Activated naive CD8-positive, alpha-beta T cell treated with anti-CD3 and anti-CD28 coated beads for 36 hours (primary cell): ENCODE data around the gene ADA. TPM values are rescaled to one million over a fixed set of nuclear protein-coding genes. Genes with fewer than 3 reads are reported as not detected.

Experiments used
- DNase-seq: peaks from one replicate; pipeline ENCODE4 v3.0.0; 2021
- H3K27ac Mint-ChIP-seq: one replicate; pipeline ENCODE4 v1.8.0; 2022; ENCODE audit warnings: mild to moderate bottlenecking, moderate library complexity, mixed read lengths
- H3K27me3 Mint-ChIP-seq: one replicate; pipeline ENCODE4 v1.8.0; 2022; ENCODE audit warnings: mild to moderate bottlenecking, mixed read lengths
- H3K36me3 Mint-ChIP-seq: one replicate; pipeline ENCODE4 v1.8.0; 2021; ENCODE audit warnings: mild to moderate bottlenecking, mixed read lengths
- H3K4me1 Mint-ChIP-seq: one replicate; pipeline ENCODE4 v1.8.0; 2021; ENCODE audit warnings: mixed read lengths
- H3K4me3 Mint-ChIP-seq: one replicate; pipeline ENCODE4 v1.8.0; 2022; ENCODE audit warnings: mild to moderate bottlenecking, moderate library complexity, mixed read lengths
- H3K9me3 Mint-ChIP-seq: one replicate; pipeline ENCODE4 v1.8.0; 2022; ENCODE audit warnings: mixed read lengths
- total RNA-seq, 2 experiments: library from RNA; stranded (reverse); gene quantifications; one replicate each; pipeline ENCODE4 v1.2.3, GENCODE V29; 2021

The ADA gene
- total RNA-seq, 2 experiments from 2014 or later, result 25.6 to 27.0 TPM

DNA sequence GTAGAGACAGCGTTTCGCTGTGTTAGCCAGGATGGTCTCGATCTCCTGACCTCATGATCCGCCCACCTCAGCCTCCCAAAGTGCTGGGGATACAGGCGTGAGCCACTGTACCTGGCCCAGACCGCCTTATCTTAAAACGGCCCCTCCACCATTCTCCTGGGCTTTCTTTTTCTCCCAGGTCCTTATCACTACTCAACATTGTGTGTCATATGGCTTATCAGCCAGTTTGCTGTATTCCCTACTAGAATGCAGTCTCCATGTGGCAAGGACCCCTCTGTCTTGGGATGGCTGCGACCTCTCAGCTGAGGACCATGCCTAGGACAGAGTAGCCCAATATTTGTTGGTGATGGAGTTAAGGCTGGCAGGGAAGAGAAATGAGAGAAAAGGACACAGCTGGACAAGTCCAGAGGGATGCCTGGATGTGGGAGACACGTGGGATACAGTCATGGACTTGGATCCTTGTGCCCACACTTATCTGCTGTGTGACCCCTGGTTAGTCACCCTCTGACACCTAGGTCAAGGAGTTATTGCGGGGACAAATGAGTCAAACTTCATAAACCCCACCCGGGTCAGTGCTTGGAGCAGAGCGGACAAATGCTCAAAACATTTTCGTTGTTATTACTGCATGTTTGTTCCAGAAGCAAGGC, 24.0 kb downstream of the ADA start:
- Mint-ChIP-seq H3K27me3 (no peaks in the 10 kb centered on the region), H3K4me3 (no peak overlapping the region), H3K4me1 (peaks cover 7% of the 10 kb centered on the region), H3K36me3 (peaks cover 19% of the 10 kb centered on the region), H3K27ac (no peak overlapping the region), H3K9me3 (no peaks in the 10 kb centered on the region)
- DNase-seq, result no peak

DNA sequence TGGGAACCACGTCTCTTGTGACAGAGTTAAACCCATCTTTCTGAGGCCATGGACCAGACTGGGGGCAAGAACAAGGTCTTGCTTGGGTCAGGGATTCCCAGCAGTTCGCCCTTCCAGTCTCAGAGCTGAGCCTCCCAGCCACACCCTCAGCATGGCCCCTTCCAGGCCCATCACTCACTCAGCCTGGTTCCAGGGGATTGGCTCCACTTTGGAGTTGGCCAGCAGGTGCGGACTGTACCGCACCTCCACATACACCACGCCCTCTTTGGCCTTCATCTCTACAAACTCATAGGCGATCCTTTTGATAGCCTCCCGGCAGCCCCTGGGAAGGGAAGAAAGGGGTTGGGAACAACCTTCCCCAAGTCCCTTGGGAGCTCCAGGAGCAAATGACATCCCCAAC, 25.2 kb downstream of the ADA start:
- Mint-ChIP-seq H3K36me3 (peaks cover 31% of the 10 kb centered on the region), H3K4me3 (no peak overlapping the region), H3K27ac (no peak overlapping the region), H3K4me1 (peaks cover 10% of the 10 kb centered on the region), H3K9me3 (no peaks in the 10 kb centered on the region), H3K27me3 (no peaks in the 10 kb centered on the region)
- no peak for DNase-seq

DNA sequence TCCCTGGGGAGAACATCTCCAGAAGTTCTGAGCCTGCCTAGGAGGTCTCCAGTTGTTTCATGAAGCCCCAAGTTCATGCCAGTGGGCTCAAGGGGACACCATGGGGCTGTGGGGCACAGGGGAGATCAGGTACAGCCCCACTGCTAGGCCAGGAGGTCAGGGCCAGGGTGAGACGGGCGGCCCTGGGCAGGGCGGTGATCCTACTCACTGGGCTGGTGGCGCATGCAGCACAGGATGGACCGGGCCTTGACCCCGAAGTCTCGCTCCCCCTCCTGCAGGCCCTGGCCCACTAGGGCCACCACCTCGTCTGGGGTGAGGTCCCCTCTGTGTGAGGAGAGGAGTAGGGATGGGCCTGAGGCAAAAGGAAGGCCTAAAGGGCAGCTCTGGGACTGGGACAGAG, 26.1 kb downstream of the ADA start:
- no peak overlapping the region for H3K27ac Mint-ChIP-seq
- peaks cover 37% of the 10 kb centered on the region for H3K36me3 Mint-ChIP-seq
- H3K4me3 Mint-ChIP-seq, result no peak overlapping the region

DNA sequence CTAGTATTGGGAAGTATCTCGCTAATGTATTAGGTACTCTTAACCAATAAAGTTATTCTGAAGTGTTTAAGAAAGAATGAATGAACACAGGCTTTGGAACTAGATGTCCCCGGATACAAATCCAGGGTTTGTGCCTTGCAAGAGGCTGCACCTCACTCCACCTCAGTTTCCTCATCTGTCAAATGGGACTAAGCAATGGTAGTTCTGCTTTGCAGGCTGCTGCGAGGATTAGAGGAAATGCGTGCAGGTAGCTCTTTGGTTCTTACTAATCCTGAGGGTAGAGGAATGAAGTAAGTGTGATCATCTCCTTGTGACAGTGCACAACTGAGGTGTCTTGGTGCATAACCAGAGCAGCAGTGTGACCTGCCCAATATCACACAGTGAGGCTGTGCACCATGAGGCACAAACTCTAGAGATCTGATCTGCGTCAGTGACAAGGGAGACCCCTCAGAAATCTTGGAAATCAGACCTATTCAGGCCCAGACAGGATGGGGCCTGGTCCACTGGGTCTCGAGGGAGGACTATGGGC, 26.7 kb downstream of the ADA start:
- no peaks in the 10 kb centered on the region for H3K9me3 Mint-ChIP-seq
- H3K4me1 Mint-ChIP-seq, result peaks cover 10% of the 10 kb centered on the region
- DNase-seq, result no peak
- no peak overlapping the region for H3K4me3 Mint-ChIP-seq
- no peaks in the 10 kb centered on the region for H3K27me3 Mint-ChIP-seq
- H3K27ac Mint-ChIP-seq, result no peak overlapping the region
- peaks cover 42% of the 10 kb centered on the region for H3K36me3 Mint-ChIP-seq

More for the DNA sequence above, 26.1 kb downstream of the ADA start:
- H3K27me3 Mint-ChIP-seq, result no peaks in the 10 kb centered on the region
- DNase-seq, result no peak
- peaks cover 10% of the 10 kb centered on the region for H3K4me1 Mint-ChIP-seq
- no peaks in the 10 kb centered on the region for H3K9me3 Mint-ChIP-seq

DNA sequence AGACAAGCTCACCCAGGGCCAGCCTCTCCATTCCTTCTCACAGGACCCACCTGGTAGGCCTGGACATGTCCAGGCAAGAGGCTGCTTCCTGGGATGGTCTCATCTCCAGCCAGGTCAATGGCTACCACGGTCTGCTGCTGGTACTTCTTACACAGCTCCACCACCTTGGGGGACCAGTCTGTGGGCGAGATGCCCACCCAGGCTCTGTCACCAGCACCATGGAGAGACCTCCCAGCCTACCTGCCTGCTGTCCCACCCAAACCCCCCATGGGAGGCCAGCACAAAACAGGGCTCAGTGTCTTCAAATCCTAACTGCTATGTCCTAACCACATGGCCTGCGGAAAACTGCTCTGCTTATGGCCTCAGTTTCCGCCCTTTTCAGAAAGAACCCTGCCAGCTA, 27.3 kb downstream of the ADA start:
- H3K4me3 Mint-ChIP-seq, result no peak overlapping the region
- H3K36me3 Mint-ChIP-seq, result peaks cover 48% of the 10 kb centered on the region
- no peaks in the 10 kb centered on the region for H3K9me3 Mint-ChIP-seq
- H3K27me3 Mint-ChIP-seq, result no peaks in the 10 kb centered on the region
- no peak overlapping the region for H3K27ac Mint-ChIP-seq
- DNase-seq, result no peak
- peaks cover 15% of the 10 kb centered on the region for H3K4me1 Mint-ChIP-seq

DNA sequence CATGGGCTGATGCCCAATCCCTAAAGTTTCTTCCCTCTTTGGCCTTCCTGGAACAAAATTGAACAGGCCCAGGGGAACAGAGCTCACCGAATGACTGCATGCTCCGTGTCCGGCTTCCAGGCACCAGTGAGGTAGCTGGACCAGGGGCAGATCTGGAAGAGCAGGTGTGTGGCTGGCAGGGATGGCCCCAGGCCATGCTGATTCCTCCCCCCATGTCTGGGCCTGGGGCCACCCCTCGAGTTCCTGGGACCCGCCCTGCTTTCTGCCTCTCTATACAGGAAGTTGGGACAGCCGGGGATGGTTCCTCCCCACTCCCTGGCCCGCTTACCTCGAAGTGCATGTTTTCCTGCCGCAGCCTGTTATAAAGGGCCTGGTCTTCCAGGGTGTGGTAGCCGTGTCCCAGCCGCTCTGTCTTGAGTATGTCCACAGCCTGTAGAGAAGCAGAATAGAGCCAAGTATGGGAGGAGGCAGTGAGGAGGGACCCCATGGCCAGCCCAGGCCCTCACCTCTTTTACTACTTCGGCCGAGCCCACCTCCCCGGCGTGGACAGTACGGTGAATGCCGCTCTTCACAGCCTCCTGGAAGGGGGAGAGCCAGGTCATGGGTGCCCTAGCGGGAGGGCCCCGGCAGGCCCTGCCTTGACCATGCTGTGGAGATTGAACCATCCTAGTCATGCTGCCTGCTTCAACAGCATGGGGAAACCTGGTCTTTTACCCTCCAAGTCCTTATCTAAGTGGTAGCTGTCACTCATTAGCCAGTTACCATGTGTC, 28.8 kb downstream of the ADA start:
- Mint-ChIP-seq H3K27me3 (no peaks in the 10 kb centered on the region), H3K4me3 (no peak overlapping the region), H3K27ac (no peak overlapping the region), H3K9me3 (no peaks in the 10 kb centered on the region), H3K4me1 (peaks cover 24% of the 10 kb centered on the region), H3K36me3 (peaks cover 47% of the 10 kb centered on the region)
- DNase-seq, result no peak

DNA sequence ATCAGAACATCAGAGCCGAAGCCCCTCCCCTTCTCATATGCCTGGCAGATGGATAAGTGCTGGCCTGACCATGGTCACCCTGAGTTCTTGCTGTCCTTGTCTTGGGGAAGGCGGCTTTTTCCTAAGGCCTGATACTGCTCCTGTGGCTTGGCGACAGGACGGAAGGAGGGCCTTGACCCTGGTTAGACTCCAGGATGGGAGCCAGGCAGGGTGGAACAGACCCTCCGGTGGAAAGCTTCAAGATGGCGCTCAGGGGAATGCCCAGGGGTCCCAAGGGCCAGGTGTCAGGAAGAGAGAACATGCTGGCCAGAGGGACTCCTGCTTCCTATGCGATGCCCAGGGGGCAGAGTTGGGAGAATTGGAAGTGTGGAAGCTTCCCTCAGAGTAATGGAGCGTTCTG, 29.6 kb downstream of the ADA start:
- DNase-seq, result no peak
- H3K4me1 Mint-ChIP-seq, result peaks cover 26% of the 10 kb centered on the region
- H3K27me3 Mint-ChIP-seq, result no peaks in the 10 kb centered on the region
- H3K36me3 Mint-ChIP-seq, result peaks cover 44% of the 10 kb centered on the region
- no peak overlapping the region for H3K27ac Mint-ChIP-seq
- H3K9me3 Mint-ChIP-seq, result no peaks in the 10 kb centered on the region
- H3K4me3 Mint-ChIP-seq, result no peak overlapping the region

DNA sequence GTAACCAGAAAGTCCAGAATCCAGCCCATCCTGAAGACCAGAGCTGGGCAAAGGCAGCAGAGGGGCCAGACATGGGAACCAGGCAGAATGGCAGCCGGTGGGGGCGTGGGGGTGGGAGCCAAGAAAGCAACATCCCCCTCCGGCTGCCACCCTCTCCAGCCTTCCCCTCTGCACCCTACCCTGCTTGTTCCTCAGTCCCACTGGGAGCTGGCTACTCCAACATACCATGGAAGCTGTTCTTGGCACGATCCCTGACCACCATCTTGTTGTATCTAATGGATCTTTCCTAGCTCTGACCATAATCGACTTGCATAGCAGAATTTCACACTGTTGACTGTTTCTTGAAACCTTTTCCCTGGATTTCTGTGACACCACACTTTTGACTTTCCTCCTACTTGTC, 30.2 kb downstream of the ADA start:
- DNase-seq, result no peak

DNA sequence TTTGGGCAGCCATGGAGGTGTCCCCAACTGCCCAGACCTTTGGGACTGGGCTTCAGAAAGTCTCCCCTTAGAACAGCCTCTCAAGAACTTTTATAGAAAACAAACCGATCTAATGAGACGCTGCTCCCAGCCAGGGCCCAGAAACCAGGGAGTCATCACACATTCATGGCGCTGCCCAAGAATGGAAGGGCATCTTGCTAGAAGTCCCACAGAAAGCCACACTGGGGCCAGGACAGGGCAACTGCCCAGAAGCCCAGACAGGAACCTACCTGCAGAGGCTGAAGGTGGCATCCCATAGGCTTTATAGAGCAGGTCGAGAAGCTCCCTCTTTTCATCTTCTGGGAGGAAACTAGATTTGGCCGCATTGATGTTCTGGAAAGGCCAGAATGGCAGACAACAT, 31.5 kb downstream of the ADA start:
- no peaks in the 10 kb centered on the region for H3K27me3 Mint-ChIP-seq

More for the DNA sequence above, 30.2 kb downstream of the ADA start:
- no peaks in the 10 kb centered on the region for H3K9me3 Mint-ChIP-seq
- H3K4me1 Mint-ChIP-seq, result peaks cover 26% of the 10 kb centered on the region
- peaks cover 45% of the 10 kb centered on the region for H3K36me3 Mint-ChIP-seq
- no peak overlapping the region for H3K27ac Mint-ChIP-seq
- no peak overlapping the region for H3K4me3 Mint-ChIP-seq
- H3K27me3 Mint-ChIP-seq, result no peaks in the 10 kb centered on the region

DNA sequence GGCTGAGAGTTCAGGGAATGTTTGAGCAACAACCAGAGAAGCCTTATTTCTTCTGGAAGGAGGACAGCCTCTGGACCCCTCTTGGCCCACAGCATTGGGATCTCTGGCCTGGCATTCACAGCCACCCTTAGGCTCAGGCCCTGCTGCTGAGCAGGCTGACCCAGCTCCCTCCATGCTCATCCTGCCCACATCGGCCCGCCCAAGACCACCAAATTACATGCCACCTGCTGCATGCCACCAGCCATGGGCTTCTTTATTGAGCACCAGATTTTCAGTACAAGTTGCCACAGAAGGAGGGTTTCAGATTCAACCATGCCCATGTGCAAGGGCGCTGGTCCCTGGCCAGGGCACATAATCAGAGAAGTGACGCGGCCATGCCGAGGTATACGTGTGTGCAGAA, 32.2 kb downstream of the ADA start:
- H3K36me3 Mint-ChIP-seq, result peaks cover 50% of the 10 kb centered on the region
- H3K27me3 Mint-ChIP-seq, result no peaks in the 10 kb centered on the region
- H3K27ac Mint-ChIP-seq, result peak overlapping the region; percentile 45
- peaks cover 44% of the 10 kb centered on the region for H3K4me1 Mint-ChIP-seq
- no peaks in the 10 kb centered on the region for H3K9me3 Mint-ChIP-seq
- DNase-seq, result no peak
- H3K4me3 Mint-ChIP-seq, result no peak overlapping the region

More for the DNA sequence above, 31.5 kb downstream of the ADA start:
- Mint-ChIP-seq H3K4me3 (no peak overlapping the region), H3K36me3 (peaks cover 47% of the 10 kb centered on the region), H3K27ac (no peak overlapping the region), H3K4me1 (peaks cover 39% of the 10 kb centered on the region), H3K9me3 (no peaks in the 10 kb centered on the region)
- no peak for DNase-seq

DNA sequence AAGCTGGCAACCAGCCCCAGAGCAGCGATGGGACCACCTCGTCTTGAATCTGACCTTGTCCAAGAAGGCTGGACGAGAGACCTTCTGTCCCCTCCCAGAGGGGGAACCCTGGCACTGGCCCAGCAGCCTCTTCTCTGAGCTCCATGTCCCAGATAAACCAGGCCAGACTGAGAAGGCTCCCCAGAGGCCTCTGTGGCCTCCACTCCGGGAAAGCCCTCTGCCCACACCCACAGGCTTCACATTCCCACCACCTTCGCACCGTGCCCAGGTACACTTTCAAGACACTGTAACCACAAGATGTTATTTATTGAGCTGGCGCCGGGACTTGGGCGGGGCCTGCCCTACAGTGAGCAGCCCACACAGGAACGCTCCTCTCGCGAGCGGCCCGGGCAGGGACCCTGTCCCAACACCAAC, 33.2 kb downstream of the ADA start:
- Mint-ChIP-seq H3K4me3 (no peak overlapping the region), H3K9me3 (no peaks in the 10 kb centered on the region), H3K4me1 (peaks cover 49% of the 10 kb centered on the region), H3K36me3 (peaks cover 46% of the 10 kb centered on the region), H3K27me3 (no peaks in the 10 kb centered on the region), H3K27ac (peak overlapping the region; percentile 50)
- peak; percentile 42 for DNase-seq

DNA sequence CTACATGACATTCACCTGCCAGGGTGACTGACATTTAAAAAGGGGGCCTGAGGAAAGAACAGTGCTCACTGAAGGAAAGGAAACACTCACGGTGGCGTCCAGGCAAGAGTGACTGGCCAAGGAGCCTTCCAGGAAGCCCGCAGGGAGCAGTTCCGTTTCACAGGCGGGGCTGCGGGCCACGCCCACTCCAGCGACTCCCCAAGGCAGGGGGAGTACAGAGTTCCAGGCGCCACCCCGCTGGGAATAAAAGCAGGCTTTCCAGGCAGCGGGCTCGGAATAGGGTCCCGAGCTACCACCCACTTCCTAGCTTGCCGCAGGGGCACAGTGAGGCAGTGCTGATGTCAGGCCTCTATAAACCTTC, 34.9 kb downstream of the ADA start:
- H3K36me3 Mint-ChIP-seq, result peaks cover 31% of the 10 kb centered on the region
- H3K4me1 Mint-ChIP-seq, result peaks cover 51% of the 10 kb centered on the region
- H3K4me3 Mint-ChIP-seq, result no peak overlapping the region
- H3K27me3 Mint-ChIP-seq, result no peaks in the 10 kb centered on the region
- peak overlapping the region; percentile 39 for H3K27ac Mint-ChIP-seq
- DNase-seq, result no peak
- H3K9me3 Mint-ChIP-seq, result no peaks in the 10 kb centered on the region

DNA sequence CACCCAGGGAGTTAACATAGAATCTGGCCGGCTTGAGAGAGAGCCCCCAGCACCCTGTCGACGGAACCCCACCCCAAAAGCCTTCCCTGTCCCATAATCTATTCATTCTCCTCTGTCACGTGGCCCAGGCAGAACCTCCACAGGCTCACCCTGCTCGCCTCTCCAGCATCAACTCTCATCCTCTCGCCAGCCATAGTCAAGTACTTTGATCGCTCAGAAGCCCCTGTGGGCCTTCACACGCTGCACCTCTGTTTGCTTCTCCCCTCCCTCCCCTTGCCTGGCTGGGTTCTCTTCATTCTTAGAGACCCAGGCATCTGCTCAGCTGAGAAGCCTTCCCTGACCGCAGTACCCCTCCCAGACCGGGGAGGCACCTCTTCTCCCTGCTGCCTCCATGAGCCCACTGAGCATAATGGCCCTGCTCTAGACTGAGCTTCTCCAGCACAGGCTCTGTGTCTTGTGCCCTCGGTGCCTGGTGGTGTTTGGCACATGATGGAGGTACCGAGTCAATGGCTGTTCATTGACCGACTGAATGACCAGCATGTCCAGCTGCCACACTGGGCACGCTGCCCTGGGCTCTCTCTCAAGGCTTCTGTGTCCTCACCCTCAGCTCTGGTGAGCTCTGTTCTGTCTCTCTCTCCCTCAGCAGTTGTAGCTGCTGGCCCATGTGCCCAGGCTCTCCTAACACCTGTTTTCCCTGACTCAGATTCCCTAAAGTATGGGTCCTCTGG, 35.5 kb downstream of the ADA start:
- peaks cover 53% of the 10 kb centered on the region for H3K4me1 Mint-ChIP-seq
- H3K4me3 Mint-ChIP-seq, result no peak overlapping the region
- H3K27ac Mint-ChIP-seq, result peak overlapping the region; percentile 62
- H3K9me3 Mint-ChIP-seq, result no peaks in the 10 kb centered on the region
- no peaks in the 10 kb centered on the region for H3K27me3 Mint-ChIP-seq
- DNase-seq, result no peak
- peaks cover 26% of the 10 kb centered on the region for H3K36me3 Mint-ChIP-seq

DNA sequence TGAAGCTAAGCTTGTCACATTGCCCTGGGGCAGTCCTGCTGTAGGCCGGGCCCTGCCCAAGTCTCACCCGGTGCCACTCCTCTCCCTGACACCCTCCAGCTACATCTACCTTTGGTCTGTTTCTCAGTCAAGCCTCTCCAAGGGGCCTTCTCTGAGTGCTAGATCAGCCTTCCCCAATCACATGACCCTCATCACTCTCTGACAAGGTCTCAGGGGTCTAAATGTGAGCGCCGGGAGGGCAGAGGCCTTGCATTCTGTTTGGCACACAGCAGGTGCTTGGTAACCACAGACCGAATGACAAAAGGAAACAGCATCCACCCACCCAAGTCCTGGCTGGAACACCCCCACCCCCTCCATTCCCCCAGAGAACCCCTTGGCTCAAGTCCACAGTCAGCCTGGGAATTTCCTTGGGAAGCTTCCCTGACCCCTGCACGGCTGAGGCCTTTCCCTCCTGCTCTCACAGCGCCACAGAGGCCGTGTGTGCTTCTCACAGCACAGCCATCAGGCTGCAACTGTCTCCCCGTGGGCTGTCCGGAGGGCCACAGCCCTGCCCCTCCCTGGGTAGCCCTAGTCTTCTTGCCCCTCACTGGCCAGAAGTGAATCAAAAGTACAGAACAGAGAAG, 36.2 kb downstream of the ADA start:
- H3K4me1 Mint-ChIP-seq, result peaks cover 59% of the 10 kb centered on the region

DNA sequence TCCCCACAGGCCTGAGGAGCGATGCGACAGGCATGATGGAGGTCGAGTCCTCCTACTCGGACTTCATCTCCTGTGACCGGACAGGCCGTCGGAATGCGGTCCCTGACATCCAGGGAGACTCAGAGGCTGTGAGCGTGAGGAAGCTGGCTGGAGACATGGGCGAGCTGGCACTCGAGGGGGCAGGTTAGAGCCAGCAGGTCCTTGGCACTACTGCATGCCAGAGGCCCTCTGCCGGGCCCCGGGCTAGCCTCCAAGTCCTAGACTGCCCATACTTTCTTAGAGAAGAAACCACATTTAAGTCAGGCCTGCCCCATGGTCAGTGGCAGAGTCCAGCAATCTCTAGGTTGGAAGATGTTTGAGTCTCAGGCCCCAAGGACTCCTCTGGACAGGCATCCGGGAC, 37.0 kb downstream of the ADA start:
- no peaks in the 10 kb centered on the region for H3K27me3 Mint-ChIP-seq
- H3K4me3 Mint-ChIP-seq, result no peak overlapping the region
- peaks cover 14% of the 10 kb centered on the region for H3K36me3 Mint-ChIP-seq
- DNase-seq, result no peak
- H3K9me3 Mint-ChIP-seq, result no peaks in the 10 kb centered on the region
- no peak overlapping the region for H3K27ac Mint-ChIP-seq
- peaks cover 62% of the 10 kb centered on the region for H3K4me1 Mint-ChIP-seq

More for the DNA sequence above, 36.2 kb downstream of the ADA start:
- DNase-seq, result peak; percentile 21
- Mint-ChIP-seq H3K4me3 (no peak overlapping the region), H3K27me3 (no peaks in the 10 kb centered on the region), H3K9me3 (no peaks in the 10 kb centered on the region), H3K27ac (peak overlapping the region; percentile 62), H3K36me3 (peaks cover 21% of the 10 kb centered on the region)
